Activated CD4-positive, alpha-beta memory T cell treated with anti-CD3 and anti-CD28 coated beads for 36 hours (primary cell): ENCODE data around the gene ROBO1. TPM values are rescaled to one million over a fixed set of nuclear protein-coding genes. Genes with fewer than 3 reads are reported as not detected.

Experiments used
- CTCF ChIA-PET: fragments of 350-600 bp; sonication (Branson Sonifier 250); formaldehyde crosslinking; loops from one replicate; lab custom pipeline; 2021; ENCODE audit warnings: antibody characterized with exemption, inconsistent platforms; lab: Charles Lee
- POLR2A ChIA-PET: fragments of 350-600 bp; sonication (Branson Sonifier 250); formaldehyde crosslinking; loops from one replicate; lab custom pipeline; 2021; ENCODE audit warnings: antibody characterized with exemption; lab: Charles Lee
- DNase-seq: peaks from one replicate; pipeline ENCODE4 v3.0.0-alpha.2; 2020
- H3K27ac Mint-ChIP-seq: one replicate; pipeline ENCODE4 v1.8.0; 2021; ENCODE audit warnings: mixed read lengths
- H3K27me3 Mint-ChIP-seq: one replicate; pipeline ENCODE4 v1.8.0; 2021; ENCODE audit warnings: mixed read lengths
- H3K36me3 Mint-ChIP-seq: one replicate; pipeline ENCODE4 v1.8.0; 2021; ENCODE audit warnings: mixed read lengths
- H3K4me1 Mint-ChIP-seq: one replicate; pipeline ENCODE4 v1.8.0; 2021; ENCODE audit warnings: low read depth, mixed read lengths
- H3K4me3 Mint-ChIP-seq: one replicate; pipeline ENCODE4 v1.8.0; 2021; ENCODE audit warnings: mild to moderate bottlenecking, mixed read lengths
- H3K9me3 Mint-ChIP-seq: one replicate; pipeline ENCODE4 v1.8.0; 2021; ENCODE audit warnings: mixed read lengths
- intact Hi-C: fragments of 100-400 bp; cut with micrococcal nuclease; formaldehyde crosslinking; loops from one replicate; pipeline ENCODE4 v1.15.1; 2023
- total RNA-seq, 2 experiments: library from RNA; stranded (reverse); gene quantifications; one replicate each; pipeline ENCODE4 v1.2.3, GENCODE V29; 2021

ROBO1 gene
- total RNA-seq, 2 experiments from 2014 or later: not detected

- Mint-ChIP-seq H3K9me3 (peaks cover 17% of the 10 kb centered on the region), H3K27ac (no peak overlapping the region), H3K27me3 (no peaks in the 10 kb centered on the region), H3K4me3 (no peak overlapping the region), H3K36me3 (no peaks in the 10 kb centered on the region), H3K4me1 (no peaks in the 10 kb centered on the region)
- ChIA-PET CTCF (no interaction called here), POLR2A (no interaction called here)
- no peak for DNase-seq
- intact Hi-C loops: no loop called here
These were observed 110.7 kb downstream of the ROBO1 start for GRCh38 chr3:79657076-79657475.

GRCh38 chr3:79654019-79654418 is 113.8 kb downstream of the ROBO1 start:
- Mint-ChIP-seq H3K27me3 (no peaks in the 10 kb centered on the region), H3K36me3 (no peaks in the 10 kb centered on the region), H3K4me3 (no peak overlapping the region), H3K27ac (no peak overlapping the region), H3K4me1 (no peaks in the 10 kb centered on the region), H3K9me3 (peaks cover 5% of the 10 kb centered on the region)
- CTCF ChIA-PET: no interaction called here
- POLR2A ChIA-PET: no interaction called here
- intact Hi-C loops: no loop called here
- no peak for DNase-seq

- ChIA-PET CTCF (no interaction called here), POLR2A (no interaction called here)
- DNase-seq: no peak
- Mint-ChIP-seq H3K36me3 (no peaks in the 10 kb centered on the region), H3K9me3 (peaks cover 5% of the 10 kb centered on the region), H3K4me3 (no peak overlapping the region), H3K4me1 (no peaks in the 10 kb centered on the region), H3K27ac (no peak overlapping the region), H3K27me3 (no peaks in the 10 kb centered on the region)
- intact Hi-C loops: no loop called here
These were observed 114.5 kb downstream of the ROBO1 start for GRCh38 chr3:79653266-79653830.

GRCh38 chr3:79651536-79652065 is 116.2 kb downstream of the ROBO1 start:
- ChIA-PET CTCF (no interaction called here), POLR2A (no interaction called here)
- Mint-ChIP-seq H3K27ac (no peak overlapping the region), H3K9me3 (peaks cover 8% of the 10 kb centered on the region), H3K4me3 (no peak overlapping the region), H3K4me1 (no peaks in the 10 kb centered on the region), H3K36me3 (no peaks in the 10 kb centered on the region), H3K27me3 (no peaks in the 10 kb centered on the region)
- intact Hi-C loops: no loop called here
- no peak for DNase-seq

- Mint-ChIP-seq H3K36me3 (no peaks in the 10 kb centered on the region), H3K27me3 (no peaks in the 10 kb centered on the region), H3K4me3 (no peak overlapping the region), H3K4me1 (no peaks in the 10 kb centered on the region), H3K27ac (no peak overlapping the region), H3K9me3 (peaks cover 12% of the 10 kb centered on the region)
- POLR2A ChIA-PET: no interaction called here
- DNase-seq: no peak
- intact Hi-C loops: no loop called here
- CTCF ChIA-PET: no interaction called here
These were observed 127.9 kb downstream of the ROBO1 start for GRCh38 chr3:79639855-79640254.

GRCh38 chr3:79636372-79636771 is 131.4 kb downstream of the ROBO1 start:
- CTCF ChIA-PET: interaction anchor here (0.8 kb wide), 1 partner anchor 117 kb away, joined by 7 read pairs; no protein-coding TSS in a partner anchor

GRCh38 chr3:79632842-79633241 is 135.0 kb downstream of the ROBO1 start:
- ChIA-PET POLR2A (no interaction called here), CTCF (no interaction called here)
- Mint-ChIP-seq H3K36me3 (no peaks in the 10 kb centered on the region), H3K4me3 (no peak overlapping the region), H3K27me3 (no peaks in the 10 kb centered on the region), H3K4me1 (no peaks in the 10 kb centered on the region), H3K27ac (no peak overlapping the region), H3K9me3 (peaks cover 30% of the 10 kb centered on the region)
- intact Hi-C loops: no loop called here
- DNase-seq: no peak

More at GRCh38 chr3:79636372-79636771, 131.4 kb downstream of the ROBO1 start:
- Mint-ChIP-seq H3K36me3 (no peaks in the 10 kb centered on the region), H3K27ac (no peak overlapping the region), H3K4me1 (no peaks in the 10 kb centered on the region), H3K4me3 (no peak overlapping the region), H3K27me3 (no peaks in the 10 kb centered on the region), H3K9me3 (peaks cover 19% of the 10 kb centered on the region)
- POLR2A ChIA-PET: no interaction called here
- DNase-seq: no peak
- intact Hi-C loops: no loop called here

GRCh38 chr3:79618883-79619282 is 148.9 kb downstream of the ROBO1 start:
- peaks cover 2% of the 10 kb centered on the region for H3K36me3 Mint-ChIP-seq
- CTCF ChIA-PET: no interaction called here
- no peaks in the 10 kb centered on the region for H3K4me1 Mint-ChIP-seq
- no peak overlapping the region for H3K4me3 Mint-ChIP-seq
- H3K27ac Mint-ChIP-seq: no peak overlapping the region
- no peak for DNase-seq
- peaks cover 50% of the 10 kb centered on the region for H3K9me3 Mint-ChIP-seq
- POLR2A ChIA-PET: no interaction called here
- intact Hi-C loops: no loop called here
- H3K27me3 Mint-ChIP-seq: no peaks in the 10 kb centered on the region

- DNase-seq: no peak
- ChIA-PET POLR2A (no interaction called here), CTCF (no interaction called here)
- Mint-ChIP-seq H3K4me1 (no peaks in the 10 kb centered on the region), H3K27me3 (no peaks in the 10 kb centered on the region), H3K27ac (no peak overlapping the region), H3K4me3 (no peak overlapping the region), H3K9me3 (peaks cover 21% of the 10 kb centered on the region), H3K36me3 (no peaks in the 10 kb centered on the region)
- intact Hi-C loops: no loop called here
These were observed 161.4 kb downstream of the ROBO1 start for GRCh38 chr3:79606414-79606813.

- Mint-ChIP-seq H3K27me3 (no peaks in the 10 kb centered on the region), H3K27ac (no peak overlapping the region), H3K4me3 (no peak overlapping the region), H3K4me1 (no peaks in the 10 kb centered on the region), H3K9me3 (peaks cover 27% of the 10 kb centered on the region), H3K36me3 (no peaks in the 10 kb centered on the region)
- intact Hi-C loops: no loop called here
- no peak for DNase-seq
- POLR2A ChIA-PET: no interaction called here
- CTCF ChIA-PET: no interaction called here
These were observed 163.1 kb downstream of the ROBO1 start for GRCh38 chr3:79604681-79605080.

- Mint-ChIP-seq H3K4me1 (no peaks in the 10 kb centered on the region), H3K27ac (no peak overlapping the region), H3K9me3 (peaks cover 19% of the 10 kb centered on the region), H3K4me3 (no peak overlapping the region), H3K27me3 (no peaks in the 10 kb centered on the region), H3K36me3 (no peaks in the 10 kb centered on the region)
- POLR2A ChIA-PET: no interaction called here
- CTCF ChIA-PET: no interaction called here
- intact Hi-C loops: no loop called here
- DNase-seq: no peak
These were observed 165.4 kb downstream of the ROBO1 start for GRCh38 chr3:79602385-79602784.

GRCh38 chr3:79598594-79598993 is 169.2 kb downstream of the ROBO1 start:
- H3K4me1 Mint-ChIP-seq: no peaks in the 10 kb centered on the region
- no peaks in the 10 kb centered on the region for H3K36me3 Mint-ChIP-seq
- intact Hi-C loops: no loop called here
- H3K27ac Mint-ChIP-seq: no peak overlapping the region
- H3K9me3 Mint-ChIP-seq: peaks cover 15% of the 10 kb centered on the region
- no peak for DNase-seq
- CTCF ChIA-PET: no interaction called here
- no peak overlapping the region for H3K4me3 Mint-ChIP-seq
- POLR2A ChIA-PET: no interaction called here
- no peaks in the 10 kb centered on the region for H3K27me3 Mint-ChIP-seq

GRCh38 chr3:79597709-79598108 is 170.1 kb downstream of the ROBO1 start:
- CTCF ChIA-PET: no interaction called here
- DNase-seq: no peak
- peaks cover 15% of the 10 kb centered on the region for H3K9me3 Mint-ChIP-seq
- intact Hi-C loops: no loop called here
- no peak overlapping the region for H3K4me3 Mint-ChIP-seq
- POLR2A ChIA-PET: no interaction called here
- no peaks in the 10 kb centered on the region for H3K4me1 Mint-ChIP-seq
- H3K27ac Mint-ChIP-seq: no peak overlapping the region
- no peaks in the 10 kb centered on the region for H3K36me3 Mint-ChIP-seq
- no peaks in the 10 kb centered on the region for H3K27me3 Mint-ChIP-seq
